Sigmoid colon (tissue), 4 donors: Measurements from ENCODE around the gene GNGT2.

Experiments used
- CTCF ChIP-seq, 4 experiments: fragments of 450-650 bp in 3 of 4; fragments of 200-600 bp in 1 of 4; IDR thresholded peaks; one replicate each; pipeline ENCODE4 v1.5.1; 2016 to 2019; ENCODE audit warnings: antibody characterized with exemption in 4 of 4, mild to moderate bottlenecking in 3 of 4, moderate library complexity in 2 of 4
- EP300 ChIP-seq, 4 donors: sonication (generic); formaldehyde crosslinking; IDR thresholded peaks; one replicate each; pipeline ENCODE4 v1.6.1; 2017; ENCODE audit warnings: antibody characterized with exemption in 4 of 4
- POLR2A ChIP-seq, 2 donors: fragments of 450-650 bp; IDR thresholded peaks; one replicate each; pipeline ENCODE4 v1.6.1; 2016; ENCODE audit warnings: antibody characterized with exemption in 2 of 2, mild to moderate bottlenecking in 2 of 2, moderate library complexity in 2 of 2

- TF ChIP-seq POLR2A (IDR thresholded peaks at IDR 0.05) (no peak), CTCF (IDR thresholded peaks at IDR 0.05) (no peak), EP300 (IDR thresholded peaks at IDR 0.05) (no peak)
Observed at GRCh38 chr17:49231563-49231894, 21.2 kb upstream of the GNGT2 start.
